ENCODE data around the gene TMBIM1.
"Not testable (repeated sequence)": the region's sequence is repeated elsewhere in the genome, so short reads cannot be mapped to it uniquely, and the experiment has no call there.

Gene TMBIM1

GRCh38 chr2:218318241-218318640 lies 25.9 kb upstream of the TMBIM1 start:
- no peak for DNase-seq (ENCODE audit: low read depth)

DNA sequence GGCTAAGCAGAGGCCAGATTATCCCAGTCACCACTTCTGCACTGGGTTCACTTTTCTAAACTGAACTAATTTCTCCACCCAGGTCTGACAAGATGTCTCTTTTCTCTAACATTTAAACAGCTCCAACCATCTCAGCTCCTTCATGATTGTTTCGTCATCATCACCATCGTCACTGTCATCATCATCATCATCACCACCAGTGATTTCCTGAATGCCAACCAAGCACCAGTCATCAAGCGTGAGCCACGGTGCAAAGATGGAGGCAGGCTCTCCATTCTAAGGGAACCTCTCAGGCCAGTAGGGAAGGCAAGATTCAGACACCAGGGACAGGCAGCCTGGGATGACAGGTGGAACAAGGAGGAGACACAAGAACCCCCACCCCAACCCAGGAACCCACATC lies 25.5 kb upstream of the TMBIM1 start:
- no peak for DNase-seq (ENCODE audit: low read depth)

GRCh38 chr2:218317303-218317630 lies 25.0 kb upstream of the TMBIM1 start:
- DNase-seq (ENCODE audit: low read depth), result no peak

DNA sequence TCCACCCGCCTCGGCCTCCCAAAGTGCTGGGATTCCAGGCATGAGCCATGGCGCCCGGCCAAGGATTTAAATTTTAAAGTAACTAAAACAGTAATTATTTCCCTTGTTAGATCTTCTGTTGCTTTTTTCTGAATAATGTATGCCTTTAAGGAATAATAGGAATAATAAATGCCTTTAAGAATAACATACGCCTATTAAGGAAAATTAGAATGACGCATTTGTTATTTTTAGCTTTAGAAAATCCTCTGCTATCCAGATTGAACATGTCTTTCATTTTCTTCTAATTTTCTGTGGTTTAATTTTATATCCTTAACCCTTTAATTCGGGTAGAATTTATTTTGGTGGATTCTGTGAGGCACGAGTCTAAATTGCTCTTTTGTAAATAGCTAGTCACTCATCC lies 23.1 kb upstream of the TMBIM1 start:
- DNase-seq (ENCODE audit: low read depth), result no peak

- not testable (repeated sequence) for DNase-seq (ENCODE audit: low read depth)
These were observed 22.5 kb upstream of the TMBIM1 start for GRCh38 chr2:218314764-218315163.

GRCh38 chr2:218313356-218313755 lies 21.1 kb upstream of the TMBIM1 start:
- no peak for DNase-seq (ENCODE audit: low read depth)

- no peak for DNase-seq (ENCODE audit: low read depth)
These were observed 20.0 kb upstream of the TMBIM1 start for GRCh38 chr2:218312267-218312756.

DNA sequence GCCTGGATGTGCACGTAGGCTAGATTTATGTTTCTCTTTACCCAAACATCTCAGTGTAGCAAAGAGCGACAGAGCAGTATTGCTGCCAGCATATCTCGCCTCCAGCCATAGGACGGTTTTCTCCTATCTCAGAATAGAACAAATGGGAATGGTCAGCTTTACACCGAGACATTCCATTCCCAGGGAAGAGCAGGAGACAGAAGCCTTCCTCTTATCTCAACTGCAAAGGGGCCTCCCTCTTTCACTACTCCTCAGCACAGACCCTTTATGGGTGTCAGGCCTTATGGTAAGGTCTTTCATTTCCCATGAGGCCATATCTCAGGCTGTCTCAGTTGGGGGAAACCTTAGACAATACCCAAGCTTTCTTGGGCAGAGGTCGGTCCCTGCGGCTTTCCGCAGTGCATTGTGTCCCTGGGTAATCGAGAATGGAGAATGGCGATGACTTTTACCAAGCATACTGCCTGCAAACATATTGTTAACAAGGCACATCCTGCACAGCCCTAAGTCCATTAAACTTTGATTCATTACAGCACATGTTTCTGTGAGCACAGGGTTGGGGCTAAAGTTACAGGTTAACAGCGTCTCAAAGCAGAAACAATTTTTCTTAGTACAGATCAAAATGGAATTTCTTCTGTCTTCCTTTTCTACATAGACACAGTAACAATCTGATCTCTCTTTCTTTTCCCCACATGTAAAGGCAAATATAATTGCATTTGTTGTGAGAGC lies 19.4 kb upstream of the TMBIM1 start:
- not testable (repeated sequence) for DNase-seq (ENCODE audit: low read depth)

- DNase-seq (ENCODE audit: low read depth), result no peak
These were observed 18.7 kb upstream of the TMBIM1 start for GRCh38 chr2:218310853-218311540.

DNA sequence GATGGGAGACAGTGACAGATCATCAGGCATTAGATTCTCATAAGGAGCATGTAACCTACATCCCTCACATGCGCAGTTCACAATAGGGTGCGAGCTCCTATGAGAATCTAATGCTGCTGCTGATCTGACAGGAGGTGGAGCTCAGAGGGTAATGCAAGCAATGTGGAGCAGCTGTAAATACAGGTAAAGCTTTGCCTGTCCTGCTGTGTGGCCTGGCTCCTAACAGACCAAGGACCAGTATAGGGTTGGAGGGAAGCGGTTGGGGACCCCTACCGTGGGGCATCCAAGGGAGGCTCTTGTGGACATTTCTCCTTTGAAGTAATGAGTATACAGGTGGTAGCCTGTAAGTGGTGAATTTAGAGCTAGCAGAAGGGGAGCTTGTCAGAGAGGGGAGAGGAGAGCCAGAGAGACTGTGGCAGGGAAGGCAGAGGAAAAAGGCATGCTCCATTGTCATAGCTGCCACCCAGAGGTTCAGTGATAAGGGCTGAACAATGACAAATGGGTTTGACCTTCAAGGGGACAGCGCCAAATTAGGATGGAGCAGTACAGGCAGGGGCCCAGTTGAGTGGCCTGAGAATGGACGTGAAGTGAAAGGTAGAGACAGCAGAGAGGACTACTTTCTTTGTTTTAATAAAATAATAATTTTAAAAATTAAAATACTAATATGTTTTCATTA lies 15.2 kb upstream of the TMBIM1 start:
- DNase-seq (ENCODE audit: low read depth), result no peak

GRCh38 chr2:218306184-218306920 lies 14.0 kb upstream of the TMBIM1 start:
- DNase-seq (ENCODE audit: low read depth), result no peak

GRCh38 chr2:218305383-218305782 lies 13.1 kb upstream of the TMBIM1 start:
- no peak for DNase-seq (ENCODE audit: low read depth)

- peak; percentile 79 for DNase-seq (ENCODE audit: low read depth)
These were observed 9.0 kb upstream of the TMBIM1 start for GRCh38 chr2:218301176-218301819.

DNA sequence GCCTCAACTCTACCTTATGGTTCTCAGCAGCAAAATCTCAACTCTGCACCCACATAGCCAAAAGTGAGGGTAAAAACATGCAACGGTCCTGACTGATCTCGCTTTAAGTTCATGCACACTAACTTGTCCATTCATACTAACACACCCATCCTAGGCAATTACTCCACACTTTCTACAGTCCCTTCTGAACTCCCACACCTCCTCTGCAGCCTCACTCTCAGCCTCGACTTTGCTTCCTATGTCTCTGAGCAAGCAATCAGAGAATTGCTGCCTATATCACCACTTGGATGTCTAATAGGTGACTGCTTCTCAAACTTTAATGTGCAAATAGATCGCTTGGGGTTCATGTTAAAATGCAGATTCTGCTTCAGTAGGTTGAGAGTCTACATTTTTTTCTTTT lies 7.8 kb upstream of the TMBIM1 start:
- DNase-seq (ENCODE audit: low read depth), result no peak

DNA sequence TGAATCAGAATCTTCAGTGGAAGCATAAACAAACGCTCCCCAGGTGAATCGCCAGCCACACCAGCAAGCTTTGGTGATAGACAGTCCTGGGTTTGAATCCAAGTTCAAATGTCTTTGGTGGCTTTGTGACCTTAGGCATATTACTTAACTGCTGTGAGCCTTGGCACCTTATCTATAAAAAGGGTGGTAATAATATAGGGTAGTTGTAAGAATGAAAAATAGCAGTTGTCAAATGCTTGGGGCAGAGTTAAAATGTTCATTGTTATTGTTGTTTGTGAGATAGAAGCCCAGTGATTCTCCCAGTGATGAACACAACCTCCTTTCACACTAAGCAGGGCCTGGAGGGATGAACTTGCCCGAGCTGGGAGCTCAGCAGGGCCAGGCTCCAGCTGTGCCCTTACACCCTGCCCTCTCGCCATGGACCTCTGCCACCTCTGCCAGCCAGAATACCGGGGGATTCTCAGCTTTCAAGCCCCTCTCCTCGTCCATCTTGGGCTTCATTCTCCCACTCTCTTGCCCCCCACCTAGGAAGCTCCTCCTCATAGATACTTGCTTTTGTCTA lies 6.1 kb upstream of the TMBIM1 start:
- DNase-seq (ENCODE audit: low read depth), result no peak

DNA sequence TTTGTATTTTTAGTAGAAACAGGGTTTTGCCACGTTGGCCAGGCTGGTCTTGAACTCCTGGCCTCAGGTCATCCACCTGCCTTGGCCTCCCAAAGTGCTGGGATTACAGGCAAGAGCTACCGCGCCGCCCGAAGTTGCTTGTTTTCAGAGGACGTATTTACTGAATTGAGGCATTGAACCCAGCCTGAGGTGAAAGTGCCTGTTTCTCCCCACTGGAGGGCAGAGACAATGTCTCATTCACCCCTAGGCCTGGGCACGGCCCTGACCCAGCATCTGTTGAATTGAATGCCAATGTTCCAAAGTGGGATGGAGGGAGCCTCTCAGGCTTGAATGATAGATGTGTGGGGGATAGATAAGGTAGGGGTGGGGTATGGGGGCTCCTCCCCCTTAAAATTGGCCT lies 4.5 kb upstream of the TMBIM1 start:
- DNase-seq (ENCODE audit: low read depth), result no peak

GRCh38 chr2:218296200-218296599 lies 3.9 kb upstream of the TMBIM1 start:
- DNase-seq (ENCODE audit: low read depth), result no peak

DNA sequence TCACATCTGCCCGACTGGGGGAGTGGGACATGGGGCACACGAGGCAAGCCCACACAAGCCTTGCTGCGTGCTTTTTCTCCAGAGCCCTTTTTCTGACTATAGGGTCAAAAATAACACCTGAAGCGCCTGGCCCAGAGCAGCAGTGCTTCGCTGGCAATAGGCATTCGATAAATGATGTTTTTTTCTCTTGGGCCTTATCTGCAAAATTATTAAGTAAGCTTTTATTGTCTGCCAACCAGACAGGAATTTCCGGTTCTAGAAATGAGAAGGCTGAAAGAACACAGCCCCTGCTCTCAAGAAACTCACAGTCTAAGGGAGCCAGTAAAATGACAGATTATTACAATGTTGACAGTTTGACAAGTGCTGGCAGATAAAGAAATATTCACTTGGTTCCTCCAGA lies 2.7 kb upstream of the TMBIM1 start:
- DNase-seq (ENCODE audit: low read depth), result no peak

GRCh38 chr2:218294430-218295022 lies 2.2 kb upstream of the TMBIM1 start:
- DNase-seq (ENCODE audit: low read depth), result no peak

DNA sequence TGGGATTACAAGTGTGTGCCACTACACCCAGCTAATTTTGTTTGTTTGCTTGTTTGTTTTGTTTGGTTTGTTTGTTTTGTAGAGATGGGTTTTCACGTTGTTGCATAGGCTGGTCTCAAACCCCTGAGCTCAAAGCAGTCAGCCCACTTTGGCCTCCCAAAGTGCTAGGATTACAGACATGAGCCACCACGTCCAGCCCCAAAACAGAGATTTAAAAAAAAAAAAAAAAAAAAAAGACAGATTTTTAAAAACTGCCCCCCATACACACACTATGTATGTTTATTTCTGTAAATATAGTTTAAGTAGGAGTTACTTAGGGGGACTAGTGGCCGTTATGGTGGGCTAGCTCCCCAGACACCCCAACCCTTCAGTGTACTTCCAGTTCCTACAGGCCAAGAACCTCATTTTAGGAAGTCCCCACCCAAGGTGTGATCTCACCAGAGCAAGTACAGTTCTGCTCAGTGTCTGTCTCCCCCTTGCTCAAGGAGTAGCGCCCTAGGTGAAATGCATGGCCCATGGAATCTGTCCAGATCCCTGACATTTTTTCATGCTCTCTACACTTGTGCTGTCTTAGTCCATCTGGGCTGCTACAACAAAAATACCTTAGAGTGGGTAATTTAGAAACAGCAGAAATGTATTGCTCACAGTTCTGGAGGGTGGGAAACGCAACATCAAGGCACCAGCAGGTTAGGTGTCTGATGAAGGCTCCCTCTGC lies 1.6 kb upstream of the TMBIM1 start:
- DNase-seq (ENCODE audit: low read depth), result no peak
